Measurements from ENCODE around the gene NRG2. TPM values are rescaled to one million over a fixed set of nuclear protein-coding genes. Genes with fewer than 3 reads are reported as not detected.

Gene NRG2
- total RNA-seq, 3 donors from 2014 or later (not counting 1 experiment from before 2014, with no cell fraction given), result 0.21 to 0.50 (median 0.40) TPM

GRCh38 chr5:139861021-139861888 is 181.8 kb downstream of the NRG2 start:
- intact Hi-C loops (cut with micrococcal nuclease), result no loop called here
- H3K27me3 ChIP-seq (ENCODE audit: control insufficient read depth, insufficient read depth, low read length), result no peaks in the 10 kb centered on the region
- H3K9me3 ChIP-seq (ENCODE audit: control insufficient read depth, insufficient read depth, low read length), result no peaks in the 10 kb centered on the region
- Mint-ChIP-seq H3K4me1 (peaks cover 0 to 4% of the 10 kb centered on the region in 2 donors), H3K36me3 (no peaks in the 10 kb centered on the region), H3K4me3 (no peak overlapping the region), H3K27ac (no peak overlapping the region), H3K9me3 (no peaks in the 10 kb centered on the region), H3K27me3 (ENCODE audit: low read depth in 2 of 2) (peaks cover 0 to 3% of the 10 kb centered on the region in 2 donors)
- ATAC-seq (no peak), DNase-seq (no peak)
- no peak overlapping the region for H3K4me3 ChIP-seq (ENCODE audit: low read length)
- TF ChIP-seq CTCF (IDR thresholded peaks at IDR 0.05), result no peak
- no peaks in the 10 kb centered on the region for H3K4me1 ChIP-seq (ENCODE audit: control insufficient read depth, insufficient read depth, low read length)
- H3K27ac ChIP-seq (ENCODE audit: low read length), result no peak overlapping the region
- WGBS (ENCODE audit: insufficient coverage), result 87% methylated on average over 14 of the region's 15 CpGs
- H3K36me3 ChIP-seq (ENCODE audit: control insufficient read depth, insufficient read depth, low read length), result no peaks in the 10 kb centered on the region

GRCh38 chr5:139859013-139859412 is 184.1 kb downstream of the NRG2 start:
- Mint-ChIP-seq H3K4me1 (no peaks in the 10 kb centered on the region), H3K27me3 (ENCODE audit: low read depth in 2 of 2) (peaks cover 0 to 3% of the 10 kb centered on the region in 2 donors), H3K27ac (no peak overlapping the region), H3K9me3 (no peaks in the 10 kb centered on the region), H3K4me3 (no peak overlapping the region), H3K36me3 (no peaks in the 10 kb centered on the region)
- H3K4me1 ChIP-seq (ENCODE audit: control insufficient read depth, insufficient read depth, low read length), result no peaks in the 10 kb centered on the region
- no peak for TF ChIP-seq CTCF (IDR thresholded peaks at IDR 0.05)
- H3K27me3 ChIP-seq (ENCODE audit: control insufficient read depth, insufficient read depth, low read length), result no peaks in the 10 kb centered on the region
- DNase-seq (no peak), ATAC-seq (no peak)
- 91% methylated on average over 2 of the region's 2 CpGs for WGBS (ENCODE audit: insufficient coverage)
- no peaks in the 10 kb centered on the region for H3K36me3 ChIP-seq (ENCODE audit: control insufficient read depth, insufficient read depth, low read length)
- H3K27ac ChIP-seq (ENCODE audit: low read length), result no peak overlapping the region
- intact Hi-C loops (cut with micrococcal nuclease), result no loop called here
- H3K9me3 ChIP-seq (ENCODE audit: control insufficient read depth, insufficient read depth, low read length), result no peaks in the 10 kb centered on the region
- no peak overlapping the region for H3K4me3 ChIP-seq (ENCODE audit: low read length)

GRCh38 chr5:139856714-139857113 is 186.4 kb downstream of the NRG2 start:
- no peak for TF ChIP-seq CTCF (IDR thresholded peaks at IDR 0.05)
- H3K36me3 Mint-ChIP-seq, result no peaks in the 10 kb centered on the region
- Histone ChIP-seq H3K36me3 (ENCODE audit: control insufficient read depth, insufficient read depth, low read length) (no peaks in the 10 kb centered on the region), H3K4me3 (ENCODE audit: low read length) (no peak overlapping the region), H3K27me3 (ENCODE audit: control insufficient read depth, insufficient read depth, low read length) (no peaks in the 10 kb centered on the region), H3K27ac (ENCODE audit: low read length) (no peak overlapping the region), H3K4me1 (ENCODE audit: control insufficient read depth, insufficient read depth, low read length) (no peaks in the 10 kb centered on the region), H3K9me3 (ENCODE audit: control insufficient read depth, insufficient read depth, low read length) (no peaks in the 10 kb centered on the region)
- no peaks in the 10 kb centered on the region for H3K4me1 Mint-ChIP-seq
- 82% methylated on average over 4 of the region's 4 CpGs for WGBS (ENCODE audit: insufficient coverage)
- intact Hi-C loops (cut with micrococcal nuclease), result no loop called here
- H3K4me3 Mint-ChIP-seq, result no peak overlapping the region
- no peak for ATAC-seq
- H3K27ac Mint-ChIP-seq, result no peak overlapping the region
- peaks cover 0 to 3% of the 10 kb centered on the region in 2 donors for H3K27me3 Mint-ChIP-seq (ENCODE audit: low read depth in 2 of 2)
- DNase-seq, result no peak
- no peaks in the 10 kb centered on the region for H3K9me3 Mint-ChIP-seq
